Naive thymus-derived CD8-positive, alpha-beta T cell (primary cell): ENCODE data around the gene CEACAM8. TPM values are rescaled to one million over a fixed set of nuclear protein-coding genes. Genes with fewer than 3 reads are reported as not detected.
"Not testable (repeated sequence)": the region's sequence is repeated elsewhere in the genome, so short reads cannot be mapped to it uniquely, and the experiment has no call there.

Experiments used
- ATAC-seq, 2 donors: fragments of 150-1000 bp; cut with Tn5 transposase in 1 of 2; sonication (Bioruptor Pico), chemical (Tn5 transposase) in 1 of 2; 1 replicate in 1 of 2; 2 replicates in 1 of 2; pipeline ENCODE4 v1.10.0; 2021; ENCODE audit warnings: mild to moderate bottlenecking in 2 of 2, moderate library complexity in 2 of 2
- POLR2A ChIA-PET: fragments of 350-600 bp; sonication (Branson Sonifier 250); formaldehyde crosslinking; loops from one replicate; lab custom pipeline; 2021; ENCODE audit warnings: antibody characterized with exemption; lab: Charles Lee
- DNase-seq, 10 donors: peaks; one replicate each; pipeline versions ENCODE4 v3.0.0 to v3.0.0-alpha.2; 2020 to 2022
- H3K27ac Mint-ChIP-seq, 10 donors: one replicate each; pipeline ENCODE4 v1.8.0; 2020 to 2022; ENCODE audit warnings: mild to moderate bottlenecking in 10 of 10, mixed read lengths in 10 of 10, moderate library complexity in 4 of 10, inconsistent platforms in 1 of 10
- H3K27me3 Mint-ChIP-seq, 5 donors: one replicate each; pipeline ENCODE4 v1.8.0; 2021 to 2022; ENCODE audit warnings: mixed read lengths in 5 of 5
- H3K36me3 Mint-ChIP-seq, 3 donors: one replicate each; pipeline ENCODE4 v1.8.0; 2020 to 2022; ENCODE audit warnings: mixed read lengths in 3 of 3, mild to moderate bottlenecking in 2 of 3, inconsistent platforms in 1 of 3
- H3K4me1 Mint-ChIP-seq, 4 donors: one replicate each; pipeline ENCODE4 v1.8.0; 2021 to 2022; ENCODE audit warnings: mixed read lengths in 4 of 4
- H3K4me3 Mint-ChIP-seq, 10 donors: one replicate each; pipeline ENCODE4 v1.8.0; 2020 to 2022; ENCODE audit warnings: mild to moderate bottlenecking in 10 of 10, mixed read lengths in 10 of 10, moderate library complexity in 6 of 10, inconsistent platforms in 1 of 10
- H3K9me3 Mint-ChIP-seq, 9 donors: one replicate each; pipeline ENCODE4 v1.8.0; 2020 to 2022; ENCODE audit warnings: mixed read lengths in 9 of 9, mild to moderate bottlenecking in 3 of 9, inconsistent platforms in 1 of 9, moderate library complexity in 1 of 9
- polyA plus RNA-seq, 3 donors: library from polyadenylated mRNA; unstranded; fragments of 300-500 nt; fragmentation: Illumina TruSeq; gene quantifications; one replicate each; pipeline ENCODE4 v1.2.3, GENCODE V29; 2021
- total RNA-seq, 8 experiments: library from RNA in 2 of 8; stranded (reverse) in 2 of 8; gene quantifications; one replicate each; pipeline ENCODE4 v1.2.3 and lab custom pipeline; 2021 to 2026

The CEACAM8 gene
- total and polyA plus RNA-seq, 5 experiments from 2014 or later, result not detected

- H3K4me3 Mint-ChIP-seq, result not testable (repeated sequence)
- peak in 1 of 10 donors; percentile 11 for DNase-seq
- peaks cover 0 to 30% (median 7%) of the 10 kb centered on the region in 9 donors for H3K9me3 Mint-ChIP-seq
Observed at GRCh38 chr19:42550521-42550920, 44.2 kb downstream of the CEACAM8 start.

GRCh38 chr19:42549067-42549466 lies 45.7 kb downstream of the CEACAM8 start:
- DNase-seq, ATAC-seq, H3K4me3 Mint-ChIP-seq, POLR2A ChIA-PET, H3K27ac Mint-ChIP-seq, H3K4me1 Mint-ChIP-seq: not testable (repeated sequence)
- peaks cover 13 to 67% (median 25%) of the 10 kb centered on the region in 5 donors for H3K27me3 Mint-ChIP-seq
- H3K36me3 Mint-ChIP-seq, result peaks cover 0 to 10% (median 0%) of the 10 kb centered on the region in 3 donors
- H3K9me3 Mint-ChIP-seq, result peaks cover 0 to 30% (median 7%) of the 10 kb centered on the region in 9 donors

More at GRCh38 chr19:42550521-42550920, 44.2 kb downstream of the CEACAM8 start:
- H3K4me1 Mint-ChIP-seq, POLR2A ChIA-PET, H3K27ac Mint-ChIP-seq, ATAC-seq: not testable (repeated sequence)
- Mint-ChIP-seq H3K27me3 (peaks cover 17 to 82% (median 35%) of the 10 kb centered on the region in 5 donors), H3K36me3 (peaks cover 0 to 10% (median 0%) of the 10 kb centered on the region in 3 donors)

- no peak for ATAC-seq
- peaks cover 13 to 63% (median 23%) of the 10 kb centered on the region in 5 donors for H3K27me3 Mint-ChIP-seq
- H3K36me3 Mint-ChIP-seq, result peaks cover 0 to 10% (median 0%) of the 10 kb centered on the region in 3 donors
- H3K4me1 Mint-ChIP-seq, result peaks cover 0 to 4% (median 0%) of the 10 kb centered on the region in 4 donors
- POLR2A ChIA-PET, result no interaction called here
- peaks cover 0 to 30% (median 7%) of the 10 kb centered on the region in 9 donors for H3K9me3 Mint-ChIP-seq
- DNase-seq, result peak in 1 of 10 donors; percentile 0
- no peak overlapping the region for H3K27ac Mint-ChIP-seq
- no peak overlapping the region for H3K4me3 Mint-ChIP-seq
Observed at GRCh38 chr19:42548552-42548951, 46.2 kb downstream of the CEACAM8 start.

- no peak for ATAC-seq
- no peak overlapping the region for H3K27ac Mint-ChIP-seq
- H3K4me1 Mint-ChIP-seq, result peaks cover 0 to 4% (median 0%) of the 10 kb centered on the region in 4 donors
- no peak overlapping the region for H3K4me3 Mint-ChIP-seq
- H3K9me3 Mint-ChIP-seq, result peaks cover 0 to 30% (median 7%) of the 10 kb centered on the region in 9 donors
- peaks cover 13 to 63% (median 25%) of the 10 kb centered on the region in 5 donors for H3K27me3 Mint-ChIP-seq
- POLR2A ChIA-PET, result no interaction called here
- H3K36me3 Mint-ChIP-seq, result peaks cover 0 to 10% (median 0%) of the 10 kb centered on the region in 3 donors
- DNase-seq, result no peak
Observed at GRCh38 chr19:42547929-42548328, 46.8 kb downstream of the CEACAM8 start.

- Mint-ChIP-seq H3K9me3 (peaks cover 0 to 30% (median 7%) of the 10 kb centered on the region in 9 donors), H3K4me1 (peaks cover 0 to 4% (median 0%) of the 10 kb centered on the region in 4 donors), H3K4me3 (no peak overlapping the region), H3K27me3 (peaks cover 13 to 57% (median 24%) of the 10 kb centered on the region in 5 donors), H3K36me3 (peaks cover 0 to 10% (median 0%) of the 10 kb centered on the region in 3 donors), H3K27ac (peak overlapping the region in 1 of 10 donors; percentile 3)
- no peak for DNase-seq
- POLR2A ChIA-PET, result no interaction called here
- no peak for ATAC-seq
Observed at GRCh38 chr19:42546831-42547500, 47.8 kb downstream of the CEACAM8 start.

GRCh38 chr19:42544146-42544545 lies 50.6 kb downstream of the CEACAM8 start:
- H3K4me3 Mint-ChIP-seq, result no peak overlapping the region
- peaks cover 10 to 29% (median 17%) of the 10 kb centered on the region in 5 donors for H3K27me3 Mint-ChIP-seq
- H3K36me3 Mint-ChIP-seq, result peaks cover 0 to under 1% (median 0%) of the 10 kb centered on the region in 3 donors
- DNase-seq (no peak), ATAC-seq (no peak)
- H3K4me1 Mint-ChIP-seq, result peaks cover 0 to 4% (median 0%) of the 10 kb centered on the region in 4 donors
- H3K9me3 Mint-ChIP-seq, result peaks cover 0 to 10% (median 3%) of the 10 kb centered on the region in 9 donors
- POLR2A ChIA-PET, result no interaction called here
- no peak overlapping the region for H3K27ac Mint-ChIP-seq

GRCh38 chr19:42542791-42543190 lies 51.9 kb downstream of the CEACAM8 start:
- H3K27ac Mint-ChIP-seq, result no peak overlapping the region
- POLR2A ChIA-PET, result no interaction called here
- no peak overlapping the region for H3K4me3 Mint-ChIP-seq
- H3K36me3 Mint-ChIP-seq, result no peaks in the 10 kb centered on the region
- peaks cover 0 to 4% (median 0%) of the 10 kb centered on the region in 4 donors for H3K4me1 Mint-ChIP-seq
- peaks cover 0 to 7% (median 0%) of the 10 kb centered on the region in 9 donors for H3K9me3 Mint-ChIP-seq
- DNase-seq (no peak), ATAC-seq (no peak)
- H3K27me3 Mint-ChIP-seq, result peaks cover 6 to 21% (median 15%) of the 10 kb centered on the region in 5 donors

GRCh38 chr19:42540071-42540553 lies 54.6 kb downstream of the CEACAM8 start:
- Mint-ChIP-seq H3K27me3 (peaks cover 0 to 8% (median 4%) of the 10 kb centered on the region in 5 donors), H3K9me3 (no peaks in the 10 kb centered on the region), H3K4me1 (no peaks in the 10 kb centered on the region), H3K4me3 (no peak overlapping the region), H3K27ac (no peak overlapping the region), H3K36me3 (no peaks in the 10 kb centered on the region)
- no peak for ATAC-seq
- peak in 1 of 10 donors; percentile 10 for DNase-seq
- POLR2A ChIA-PET, result no interaction called here

- ATAC-seq, result no peak
- POLR2A ChIA-PET, result no interaction called here
- Mint-ChIP-seq H3K27ac (no peak overlapping the region), H3K4me3 (no peak overlapping the region), H3K27me3 (peaks cover 0 to 8% (median 4%) of the 10 kb centered on the region in 5 donors), H3K9me3 (no peaks in the 10 kb centered on the region), H3K36me3 (no peaks in the 10 kb centered on the region), H3K4me1 (no peaks in the 10 kb centered on the region)
- DNase-seq, result peak in 1 of 10 donors; percentile 4
Observed at GRCh38 chr19:42538841-42539709, 55.6 kb downstream of the CEACAM8 start.

GRCh38 chr19:42535276-42535675 lies 59.4 kb downstream of the CEACAM8 start:
- H3K27ac Mint-ChIP-seq, H3K4me1 Mint-ChIP-seq, H3K4me3 Mint-ChIP-seq, POLR2A ChIA-PET, H3K36me3 Mint-ChIP-seq, H3K9me3 Mint-ChIP-seq, H3K27me3 Mint-ChIP-seq, ATAC-seq, DNase-seq: not testable (repeated sequence)

- Mint-ChIP-seq H3K4me1 (peaks cover 2 to 4% (median 2%) of the 10 kb centered on the region in 4 donors), H3K4me3 (no peak overlapping the region), H3K27me3 (peaks cover 0 to 4% (median 0%) of the 10 kb centered on the region in 5 donors), H3K9me3 (no peaks in the 10 kb centered on the region), H3K27ac (no peak overlapping the region), H3K36me3 (no peaks in the 10 kb centered on the region)
- ATAC-seq (no peak), DNase-seq (no peak)
- POLR2A ChIA-PET, result no interaction called here
Observed at GRCh38 chr19:42534391-42534790, 60.3 kb downstream of the CEACAM8 start.

- Mint-ChIP-seq H3K4me3 (no peak overlapping the region), H3K4me1 (peaks cover 17 to 19% (median 17%) of the 10 kb centered on the region in 4 donors), H3K36me3 (no peaks in the 10 kb centered on the region), H3K27ac (no peak overlapping the region), H3K27me3 (no peaks in the 10 kb centered on the region), H3K9me3 (no peaks in the 10 kb centered on the region)
- POLR2A ChIA-PET, result no interaction called here
- ATAC-seq, result no peak
- DNase-seq, result no peak
Observed at GRCh38 chr19:42532891-42533290, 61.8 kb downstream of the CEACAM8 start.
